ENCODE results near the gene NCOR1.
A peak's percentile ranks its signal among the peaks of the same experiment; 100 is the strongest.

NCOR1 gene

GRCh38 chr17:16215273-16215964 is at the start of gene NCOR1:
Gene NCOR1 (minus strand): TSS chr17:16215534. CDS start chr17:16194569, 20,965 bp downstream.
- TF ChIP-seq FOXM1 (IDR thresholded peaks at IDR 0.05; ENCODE audit: borderline replicate concordance, low read depth) (no peak), ZBTB7A (IDR thresholded peaks at IDR 0.05; ENCODE audit: low read depth) (no peak), RAD21 (IDR thresholded peaks at IDR 0.05; ENCODE audit: low read depth) (peak; percentile 11; the same call in 1 of the 2 replicates), CREB1 (IDR thresholded peaks at IDR 0.05; ENCODE audit: low read depth) (no peak), EGR1 (IDR thresholded peaks at IDR 0.05) (0 out of 2 replicates have a peak, but pooled peaks have one; percentile 4), CEBPB (IDR thresholded peaks at IDR 0.05) (no peak), EP300 (IDR thresholded peaks at IDR 0.05; ENCODE audit: borderline replicate concordance) (no peak), YY1 (IDR thresholded peaks at IDR 0.05; ENCODE audit: low read depth) (peak; percentile 93), TAF1 (IDR thresholded peaks at IDR 0.05; ENCODE audit: low read depth) (peak; percentile 97), TCF12 (IDR thresholded peaks at IDR 0.05; ENCODE audit: low read depth) (peak; percentile 5; the same call in 1 of the 2 replicates), TEAD4 (IDR thresholded peaks at IDR 0.05) (0 out of 2 replicates have a peak, but pooled peaks have one; percentile 2), NFIC (IDR thresholded peaks at IDR 0.05) (no peak), MAX (IDR thresholded peaks at IDR 0.05) (peak; percentile 51; the same call in 1 of the 2 replicates)
- TF ChIP-seq, protein P1, sequence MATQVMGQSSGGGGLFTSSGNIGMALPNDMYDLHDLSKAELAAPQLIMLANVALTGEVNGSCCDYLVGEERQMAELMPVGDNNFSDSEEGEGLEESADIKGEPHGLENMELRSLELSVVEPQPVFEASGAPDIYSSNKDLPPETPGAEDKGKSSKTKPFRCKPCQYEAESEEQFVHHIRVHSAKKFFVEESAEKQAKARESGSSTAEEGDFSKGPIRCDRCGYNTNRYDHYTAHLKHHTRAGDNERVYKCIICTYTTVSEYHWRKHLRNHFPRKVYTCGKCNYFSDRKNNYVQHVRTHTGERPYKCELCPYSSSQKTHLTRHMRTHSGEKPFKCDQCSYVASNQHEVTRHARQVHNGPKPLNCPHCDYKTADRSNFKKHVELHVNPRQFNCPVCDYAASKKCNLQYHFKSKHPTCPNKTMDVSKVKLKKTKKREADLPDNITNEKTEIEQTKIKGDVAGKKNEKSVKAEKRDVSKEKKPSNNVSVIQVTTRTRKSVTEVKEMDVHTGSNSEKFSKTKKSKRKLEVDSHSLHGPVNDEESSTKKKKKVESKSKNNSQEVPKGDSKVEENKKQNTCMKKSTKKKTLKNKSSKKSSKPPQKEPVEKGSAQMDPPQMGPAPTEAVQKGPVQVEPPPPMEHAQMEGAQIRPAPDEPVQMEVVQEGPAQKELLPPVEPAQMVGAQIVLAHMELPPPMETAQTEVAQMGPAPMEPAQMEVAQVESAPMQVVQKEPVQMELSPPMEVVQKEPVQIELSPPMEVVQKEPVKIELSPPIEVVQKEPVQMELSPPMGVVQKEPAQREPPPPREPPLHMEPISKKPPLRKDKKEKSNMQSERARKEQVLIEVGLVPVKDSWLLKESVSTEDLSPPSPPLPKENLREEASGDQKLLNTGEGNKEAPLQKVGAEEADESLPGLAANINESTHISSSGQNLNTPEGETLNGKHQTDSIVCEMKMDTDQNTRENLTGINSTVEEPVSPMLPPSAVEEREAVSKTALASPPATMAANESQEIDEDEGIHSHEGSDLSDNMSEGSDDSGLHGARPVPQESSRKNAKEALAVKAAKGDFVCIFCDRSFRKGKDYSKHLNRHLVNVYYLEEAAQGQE (IDR thresholded peaks at IDR 0.05; ENCODE audit: low read depth): no peak
- TF ChIP-seq, protein P2, sequence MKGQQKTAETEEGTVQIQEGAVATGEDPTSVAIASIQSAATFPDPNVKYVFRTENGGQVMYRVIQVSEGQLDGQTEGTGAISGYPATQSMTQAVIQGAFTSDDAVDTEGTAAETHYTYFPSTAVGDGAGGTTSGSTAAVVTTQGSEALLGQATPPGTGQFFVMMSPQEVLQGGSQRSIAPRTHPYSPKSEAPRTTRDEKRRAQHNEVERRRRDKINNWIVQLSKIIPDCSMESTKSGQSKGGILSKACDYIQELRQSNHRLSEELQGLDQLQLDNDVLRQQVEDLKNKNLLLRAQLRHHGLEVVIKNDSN (IDR thresholded peaks at IDR 0.05): no peak

DNA sequence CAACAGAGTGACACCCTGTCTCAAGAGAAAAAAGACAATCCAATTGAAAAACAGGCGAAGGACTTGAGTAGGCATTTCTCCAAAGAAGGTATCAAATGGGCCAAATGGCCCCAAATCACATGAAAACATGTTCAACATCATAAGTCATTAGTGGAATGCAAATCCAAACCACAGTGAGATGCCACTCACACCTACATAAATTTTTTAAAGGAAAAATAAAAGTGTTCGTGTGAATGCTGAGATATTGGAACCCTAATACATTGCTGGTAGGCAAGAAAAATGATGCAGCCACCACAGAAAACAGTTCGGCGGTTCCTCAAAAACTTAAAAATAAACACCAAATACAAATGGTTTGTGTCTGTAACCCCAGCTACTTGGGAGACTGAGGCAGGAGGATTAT is 46.9 kb upstream of the NCOR1 start:
- no peak for TF ChIP-seq CEBPB (IDR thresholded peaks at IDR 0.05)
- no peak for TF ChIP-seq RAD21 (IDR thresholded peaks at IDR 0.05; ENCODE audit: low read depth)
- TF ChIP-seq, protein P2 (IDR thresholded peaks at IDR 0.05): no peak

GRCh38 chr17:16261049-16261448 is 45.7 kb upstream of the NCOR1 start:
- TF ChIP-seq, protein P1 (IDR thresholded peaks at IDR 0.05; ENCODE audit: low read depth): no peak
- TF ChIP-seq CEBPB (IDR thresholded peaks at IDR 0.05) (no peak), EGR1 (IDR thresholded peaks at IDR 0.05) (no peak), RAD21 (IDR thresholded peaks at IDR 0.05; ENCODE audit: low read depth) (no peak), FOXM1 (IDR thresholded peaks at IDR 0.05; ENCODE audit: borderline replicate concordance, low read depth) (no peak), CREB1 (IDR thresholded peaks at IDR 0.05; ENCODE audit: low read depth) (no peak), YY1 (IDR thresholded peaks at IDR 0.05; ENCODE audit: low read depth) (no peak), MAX (IDR thresholded peaks at IDR 0.05) (no peak), EP300 (IDR thresholded peaks at IDR 0.05; ENCODE audit: borderline replicate concordance) (no peak)
- TF ChIP-seq, protein P2 (IDR thresholded peaks at IDR 0.05): no peak

DNA sequence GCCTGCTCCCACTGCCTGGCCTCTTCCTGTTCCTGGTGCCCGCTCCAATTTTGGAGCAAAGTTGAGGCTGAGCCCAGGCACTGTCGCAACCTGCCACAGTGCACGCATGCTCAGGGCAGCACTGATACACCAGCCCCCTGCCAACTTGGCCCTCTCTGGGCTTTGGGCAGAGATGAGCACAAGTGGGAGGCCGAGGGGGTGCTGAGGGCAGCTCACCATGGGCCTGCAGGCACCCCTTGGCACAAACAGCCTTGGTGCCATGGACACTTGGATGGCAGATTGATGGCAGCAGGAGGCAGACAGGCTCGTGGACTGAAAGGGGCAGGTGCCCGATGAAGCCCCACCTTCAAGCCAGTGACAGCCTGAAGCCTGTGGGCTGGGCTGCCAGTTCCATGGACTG is 44.6 kb upstream of the NCOR1 start:
- TF ChIP-seq NFIC (IDR thresholded peaks at IDR 0.05): no peak
- TF ChIP-seq, protein P1 (IDR thresholded peaks at IDR 0.05; ENCODE audit: low read depth): no peak
- TF ChIP-seq MAX (IDR thresholded peaks at IDR 0.05): no peak
- TF ChIP-seq CEBPB (IDR thresholded peaks at IDR 0.05): no peak
- no peak for TF ChIP-seq YY1 (IDR thresholded peaks at IDR 0.05; ENCODE audit: low read depth)
- TF ChIP-seq FOXM1 (IDR thresholded peaks at IDR 0.05; ENCODE audit: borderline replicate concordance, low read depth): no peak
- TF ChIP-seq TEAD4 (IDR thresholded peaks at IDR 0.05): no peak
- TF ChIP-seq CREB1 (IDR thresholded peaks at IDR 0.05; ENCODE audit: low read depth): no peak
- TF ChIP-seq TCF12 (IDR thresholded peaks at IDR 0.05; ENCODE audit: low read depth): no peak
- no peak for TF ChIP-seq EP300 (IDR thresholded peaks at IDR 0.05; ENCODE audit: borderline replicate concordance)
- no peak for TF ChIP-seq RAD21 (IDR thresholded peaks at IDR 0.05; ENCODE audit: low read depth)

Data from Ishikawa (cell line).